ENCODE data around the gene SSBP4.
A peak's percentile ranks its signal among the peaks of the same experiment; 100 is the strongest.
"Not testable (repeated sequence)": the region's sequence is repeated elsewhere in the genome, so short reads cannot be mapped to it uniquely, and the experiment has no call there.

SSBP4 gene

GRCh38 chr19:18388960-18389725, 30.1 kb upstream of the SSBP4 start:
- H3K27me3 Mint-ChIP-seq (ENCODE audit: low read depth), result peaks cover 64% of the 10 kb centered on the region
- H3K4me3 Mint-ChIP-seq, result peak overlapping the region; percentile 21
- no peaks in the 10 kb centered on the region for H3K9me3 Mint-ChIP-seq
- peaks cover 8% of the 10 kb centered on the region for H3K4me1 Mint-ChIP-seq (ENCODE audit: low read depth)
- no peaks in the 10 kb centered on the region for H3K36me3 Mint-ChIP-seq (ENCODE audit: low read depth)
- H3K27ac Mint-ChIP-seq, result no peak overlapping the region

- Mint-ChIP-seq H3K27ac (no peak overlapping the region), H3K36me3 (ENCODE audit: low read depth) (no peaks in the 10 kb centered on the region), H3K4me1 (ENCODE audit: low read depth) (peaks cover 8% of the 10 kb centered on the region), H3K4me3 (peak overlapping the region; percentile 14), H3K27me3 (ENCODE audit: low read depth) (peaks cover 67% of the 10 kb centered on the region), H3K9me3 (no peaks in the 10 kb centered on the region)
These were observed 29.5 kb upstream of the SSBP4 start for GRCh38 chr19:18389726-18390064.

- Mint-ChIP-seq H3K4me3 (no peak overlapping the region), H3K9me3 (no peaks in the 10 kb centered on the region), H3K27ac (no peak overlapping the region), H3K36me3 (ENCODE audit: low read depth) (no peaks in the 10 kb centered on the region), H3K4me1 (ENCODE audit: low read depth) (peaks cover 8% of the 10 kb centered on the region), H3K27me3 (ENCODE audit: low read depth) (peaks cover 65% of the 10 kb centered on the region)
These were observed 28.9 kb upstream of the SSBP4 start for GRCh38 chr19:18390065-18390907.

DNA sequence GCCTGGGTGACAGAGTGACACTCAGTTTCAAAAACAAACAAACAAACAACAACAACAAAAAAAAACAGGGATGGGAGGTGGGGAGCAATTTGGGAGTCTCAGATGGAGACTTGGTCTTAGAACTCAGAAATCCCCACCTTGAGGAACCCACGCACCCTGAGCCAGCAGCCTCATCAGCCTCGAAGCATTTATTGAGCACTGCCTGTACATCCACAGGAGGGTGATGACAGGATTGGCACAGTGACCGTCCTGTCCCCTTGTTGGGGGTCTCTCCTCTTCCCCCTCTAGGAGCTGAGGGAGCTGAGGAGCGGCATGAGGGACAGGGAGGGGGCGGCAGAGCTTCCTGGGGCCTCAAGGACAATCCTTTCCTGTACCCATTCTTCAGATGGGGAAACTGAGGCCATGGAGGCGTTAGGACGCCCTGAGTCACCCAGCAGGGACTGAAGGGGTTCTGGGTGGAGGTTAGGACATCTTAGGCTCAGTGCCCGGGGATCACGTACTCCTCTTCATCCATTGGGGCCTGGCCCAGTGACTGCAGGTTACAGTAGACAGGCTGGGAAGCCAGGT, 27.6 kb upstream of the SSBP4 start:
- peaks cover 59% of the 10 kb centered on the region for H3K27me3 Mint-ChIP-seq (ENCODE audit: low read depth)
- H3K27ac Mint-ChIP-seq, result no peak overlapping the region
- H3K9me3 Mint-ChIP-seq, result no peaks in the 10 kb centered on the region
- peaks cover 8% of the 10 kb centered on the region for H3K4me1 Mint-ChIP-seq (ENCODE audit: low read depth)
- H3K4me3 Mint-ChIP-seq, result no peak overlapping the region
- no peaks in the 10 kb centered on the region for H3K36me3 Mint-ChIP-seq (ENCODE audit: low read depth)

GRCh38 chr19:18392417-18392816, 26.8 kb upstream of the SSBP4 start:
- Mint-ChIP-seq H3K27me3 (ENCODE audit: low read depth) (peaks cover 56% of the 10 kb centered on the region), H3K36me3 (ENCODE audit: low read depth) (no peaks in the 10 kb centered on the region), H3K4me1 (ENCODE audit: low read depth) (peaks cover 6% of the 10 kb centered on the region), H3K27ac (no peak overlapping the region), H3K4me3 (no peak overlapping the region), H3K9me3 (no peaks in the 10 kb centered on the region)

- Mint-ChIP-seq H3K4me3 (no peak overlapping the region), H3K9me3 (no peaks in the 10 kb centered on the region), H3K27me3 (ENCODE audit: low read depth) (peaks cover 55% of the 10 kb centered on the region), H3K27ac (no peak overlapping the region), H3K4me1 (ENCODE audit: low read depth) (peaks cover 2% of the 10 kb centered on the region), H3K36me3 (ENCODE audit: low read depth) (no peaks in the 10 kb centered on the region)
These were observed 26.3 kb upstream of the SSBP4 start for GRCh38 chr19:18392926-18393325.

GRCh38 chr19:18393836-18394235, 25.4 kb upstream of the SSBP4 start:
- peaks cover 52% of the 10 kb centered on the region for H3K27me3 Mint-ChIP-seq (ENCODE audit: low read depth)
- no peak overlapping the region for H3K4me3 Mint-ChIP-seq
- no peak overlapping the region for H3K27ac Mint-ChIP-seq
- H3K4me1 Mint-ChIP-seq (ENCODE audit: low read depth), result peaks cover 2% of the 10 kb centered on the region
- H3K9me3 Mint-ChIP-seq, result no peaks in the 10 kb centered on the region
- H3K36me3 Mint-ChIP-seq (ENCODE audit: low read depth), result no peaks in the 10 kb centered on the region

GRCh38 chr19:18396471-18397241, 22.5 kb upstream of the SSBP4 start:
- no peaks in the 10 kb centered on the region for H3K36me3 Mint-ChIP-seq (ENCODE audit: low read depth)
- H3K27ac Mint-ChIP-seq, result no peak overlapping the region
- peaks cover 31% of the 10 kb centered on the region for H3K27me3 Mint-ChIP-seq (ENCODE audit: low read depth)
- no peak overlapping the region for H3K4me3 Mint-ChIP-seq
- no peaks in the 10 kb centered on the region for H3K9me3 Mint-ChIP-seq
- H3K4me1 Mint-ChIP-seq (ENCODE audit: low read depth), result peaks cover 4% of the 10 kb centered on the region

GRCh38 chr19:18397242-18398202, 21.7 kb upstream of the SSBP4 start, which contains the start of gene LRRC25:
LRRC25 (minus strand) TSS chr19:18397622; CDS start chr19:18396963, 659 bp downstream.
- Mint-ChIP-seq H3K27me3 (ENCODE audit: low read depth) (peaks cover 27% of the 10 kb centered on the region), H3K4me1 (ENCODE audit: low read depth) (peaks cover 6% of the 10 kb centered on the region), H3K9me3 (no peaks in the 10 kb centered on the region), H3K4me3 (no peak within 1 kb of the TSS), H3K27ac (no peak within 1 kb of the TSS), H3K36me3 (ENCODE audit: low read depth) (no peaks in the 10 kb centered on the region)

- H3K27me3 Mint-ChIP-seq (ENCODE audit: low read depth), result peaks cover 23% of the 10 kb centered on the region
- no peaks in the 10 kb centered on the region for H3K9me3 Mint-ChIP-seq
- no peak overlapping the region for H3K27ac Mint-ChIP-seq
- H3K36me3 Mint-ChIP-seq (ENCODE audit: low read depth), result no peaks in the 10 kb centered on the region
- peaks cover 6% of the 10 kb centered on the region for H3K4me1 Mint-ChIP-seq (ENCODE audit: low read depth)
- no peak overlapping the region for H3K4me3 Mint-ChIP-seq
These were observed 20.2 kb upstream of the SSBP4 start for GRCh38 chr19:18399008-18399407.

DNA sequence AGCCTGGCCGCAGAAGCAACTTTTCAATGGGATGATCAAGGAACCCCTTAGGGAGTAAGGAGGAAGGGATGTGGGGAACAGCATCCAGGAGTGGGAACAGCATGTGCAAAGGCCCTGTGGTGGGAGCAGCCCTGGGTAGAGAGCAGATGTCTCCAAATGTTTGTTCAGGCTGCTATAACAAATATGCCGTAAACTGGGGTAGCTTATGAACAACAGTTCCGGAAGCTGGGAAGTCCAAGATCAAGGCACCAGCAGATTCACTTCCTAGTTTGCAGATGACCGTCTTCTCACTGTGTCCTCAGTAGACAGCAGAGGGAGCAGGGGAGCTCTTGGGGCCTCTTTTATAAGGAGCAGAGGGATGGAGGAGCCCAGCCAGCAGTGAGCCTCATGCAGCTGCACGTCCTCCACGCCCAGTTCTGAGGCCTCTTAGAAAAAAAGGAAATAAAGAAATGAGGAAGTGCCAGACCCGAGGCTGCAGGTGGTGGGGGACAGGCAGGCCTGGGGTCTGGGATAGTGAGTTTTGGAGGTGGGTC, 17.6 kb upstream of the SSBP4 start:
- Mint-ChIP-seq H3K9me3 (no peaks in the 10 kb centered on the region), H3K27me3 (ENCODE audit: low read depth) (peaks cover 13% of the 10 kb centered on the region), H3K27ac (no peak overlapping the region), H3K4me3 (no peak overlapping the region), H3K36me3 (ENCODE audit: low read depth) (no peaks in the 10 kb centered on the region), H3K4me1 (ENCODE audit: low read depth) (peaks cover 6% of the 10 kb centered on the region)

- not testable (repeated sequence) for H3K4me3 Mint-ChIP-seq; H3K9me3 Mint-ChIP-seq; H3K27me3 Mint-ChIP-seq (ENCODE audit: low read depth); H3K36me3 Mint-ChIP-seq (ENCODE audit: low read depth); H3K27ac Mint-ChIP-seq; H3K4me1 Mint-ChIP-seq (ENCODE audit: low read depth)
These were observed 16.5 kb upstream of the SSBP4 start for GRCh38 chr19:18402455-18403248.

DNA sequence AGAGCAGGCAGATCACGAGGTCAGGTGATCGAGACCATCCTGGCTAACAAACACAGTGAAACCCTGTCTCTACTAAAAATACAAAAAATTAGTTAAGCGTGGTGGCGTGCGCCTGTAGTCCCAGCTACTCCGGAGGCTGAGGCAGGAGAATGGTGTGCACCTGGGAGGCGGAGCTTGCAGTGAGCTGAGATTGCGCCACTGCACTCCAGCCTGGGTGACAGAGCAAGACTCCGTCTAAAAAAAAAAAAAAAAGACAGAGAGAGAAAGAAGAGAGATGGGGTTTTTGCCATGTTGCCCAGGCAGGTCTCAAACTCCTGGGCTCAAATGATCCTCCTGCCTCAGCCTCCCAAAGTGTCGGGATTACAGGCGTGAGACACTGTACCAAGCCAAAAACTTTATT, 13.4 kb upstream of the SSBP4 start:
- H3K4me3 Mint-ChIP-seq; H3K36me3 Mint-ChIP-seq (ENCODE audit: low read depth); H3K4me1 Mint-ChIP-seq (ENCODE audit: low read depth); H3K27ac Mint-ChIP-seq; H3K9me3 Mint-ChIP-seq; H3K27me3 Mint-ChIP-seq (ENCODE audit: low read depth): not testable (repeated sequence)
